GM18870 (cell line): Measurements from ENCODE around the gene FHIP1A.
A peak's percentile ranks its signal among the peaks of the same experiment; 100 is the strongest.

Experiments used
- ATAC-seq: cut with Tn5 transposase; IDR thresholded peaks from one replicate; pipeline ENCODE4 v1.9.1; 2021; ENCODE audit warnings: moderate library complexity; ENCODE audit not compliant: unreplicated experiment

The FHIP1A gene

GRCh38 chr4:151417766-151418376, 8.9 kb downstream of the FHIP1A start:
- no peak for ATAC-seq

GRCh38 chr4:151418385-151418784, 9.4 kb downstream of the FHIP1A start:
- no peak for ATAC-seq

DNA sequence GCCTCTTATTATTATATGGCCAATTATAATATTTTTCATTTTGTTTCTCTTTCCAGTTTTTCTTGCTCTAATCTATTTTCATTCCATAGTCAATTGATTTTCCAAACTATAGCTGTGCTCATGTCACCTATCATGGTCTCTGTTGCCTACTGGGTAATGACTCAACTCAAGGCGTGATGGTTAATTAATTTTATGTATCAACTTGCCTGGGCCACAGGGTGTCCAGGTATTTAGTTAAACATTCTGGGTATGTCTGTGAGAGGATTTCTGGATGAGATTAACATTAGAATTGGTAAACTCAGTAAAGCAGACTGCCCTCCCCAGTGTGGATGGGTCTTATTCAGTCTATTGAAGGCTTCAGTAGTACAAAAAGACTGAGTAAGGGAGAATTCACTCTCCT, 9.9 kb downstream of the FHIP1A start:
- no peak for ATAC-seq

DNA sequence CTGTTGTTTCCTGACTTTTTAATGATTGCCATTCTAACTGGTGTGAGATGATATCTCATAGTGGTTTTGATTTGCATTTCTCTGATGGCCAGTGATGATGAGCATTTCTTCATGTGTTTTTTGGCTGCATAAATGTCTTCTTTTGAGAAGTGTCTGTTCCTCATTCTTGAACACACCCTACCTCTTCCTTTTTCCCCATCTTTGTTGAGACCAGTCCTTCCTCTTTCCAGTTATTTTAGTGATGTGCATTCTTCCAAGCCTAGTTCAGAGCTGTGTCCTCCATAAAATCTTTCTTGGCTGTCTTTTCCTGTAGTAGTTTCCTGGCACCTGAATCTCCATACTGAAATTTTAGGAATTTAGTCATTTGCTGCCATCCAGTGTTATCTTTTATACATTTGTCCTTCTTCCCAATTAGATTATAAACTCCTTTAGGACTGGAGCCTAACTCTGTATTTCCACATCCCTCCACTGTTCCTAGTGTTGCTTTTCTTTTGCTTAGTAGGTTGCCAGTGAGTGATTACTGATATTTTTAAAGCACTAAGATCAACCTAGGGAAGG, 11.4 kb downstream of the FHIP1A start:
- no peak for ATAC-seq

DNA sequence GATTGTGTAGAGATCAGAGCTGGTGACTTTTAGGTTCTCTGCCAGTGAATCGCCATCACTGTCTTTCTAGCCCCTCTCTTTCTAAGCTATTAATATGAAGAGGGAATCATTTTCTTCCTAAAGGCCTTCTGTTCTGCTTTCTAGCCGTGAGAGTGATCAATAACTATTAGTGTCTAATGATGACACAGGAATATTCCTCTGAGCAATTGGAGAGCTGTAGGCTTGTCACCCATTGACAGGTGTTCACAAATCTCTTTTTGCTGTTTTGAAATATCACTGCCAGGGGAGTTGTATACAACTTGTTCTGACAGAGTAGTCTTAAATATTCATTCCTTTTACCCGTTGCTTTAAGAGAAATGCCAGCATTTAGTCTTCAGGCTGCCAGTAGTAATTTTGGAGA, 13.9 kb downstream of the FHIP1A start:
- ATAC-seq = no peak

- no peak for ATAC-seq
Observed at GRCh38 chr4:151426513-151426912, 17.5 kb downstream of the FHIP1A start.

DNA sequence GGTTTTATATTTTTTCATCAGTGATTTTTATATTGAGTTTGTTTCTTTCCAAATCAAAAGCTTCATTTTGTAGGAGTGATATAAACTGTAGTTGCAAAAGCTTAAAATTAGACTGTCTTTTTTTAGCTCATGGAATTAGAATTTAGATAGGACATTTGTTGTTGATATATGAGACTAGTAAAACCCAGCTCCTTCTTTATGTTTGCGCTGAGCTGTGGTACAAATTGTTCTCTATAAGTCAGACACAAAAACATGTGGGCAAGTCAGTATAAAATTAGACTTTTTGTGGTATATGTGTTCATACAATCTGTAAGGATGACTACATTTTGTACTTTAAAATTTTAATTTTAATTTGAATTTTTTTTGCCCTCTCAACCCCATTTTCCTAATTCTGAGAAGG, 18.3 kb downstream of the FHIP1A start:
- ATAC-seq = no peak

DNA sequence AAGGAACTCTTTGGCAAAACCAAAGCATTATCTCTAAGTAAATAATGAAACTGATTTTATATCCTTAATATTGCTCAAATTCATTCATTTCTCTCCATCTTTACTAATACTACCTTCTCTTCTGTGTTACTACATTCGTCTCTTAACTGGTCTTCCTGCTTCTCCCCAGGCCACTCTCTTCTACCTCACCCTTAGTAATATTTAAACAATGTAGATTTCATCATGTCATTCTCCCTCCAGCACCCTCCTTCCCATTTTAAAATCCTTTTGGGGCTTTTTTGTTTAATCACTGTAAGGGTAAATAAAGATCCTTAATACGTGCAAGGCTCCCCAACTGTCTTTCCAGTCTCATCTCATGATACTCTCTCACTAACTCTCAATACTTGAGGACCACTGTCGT, 19.4 kb downstream of the FHIP1A start:
- ATAC-seq = no peak

- ATAC-seq = peak; percentile 94
Observed at GRCh38 chr4:151429957-151430570, 21.1 kb downstream of the FHIP1A start.

DNA sequence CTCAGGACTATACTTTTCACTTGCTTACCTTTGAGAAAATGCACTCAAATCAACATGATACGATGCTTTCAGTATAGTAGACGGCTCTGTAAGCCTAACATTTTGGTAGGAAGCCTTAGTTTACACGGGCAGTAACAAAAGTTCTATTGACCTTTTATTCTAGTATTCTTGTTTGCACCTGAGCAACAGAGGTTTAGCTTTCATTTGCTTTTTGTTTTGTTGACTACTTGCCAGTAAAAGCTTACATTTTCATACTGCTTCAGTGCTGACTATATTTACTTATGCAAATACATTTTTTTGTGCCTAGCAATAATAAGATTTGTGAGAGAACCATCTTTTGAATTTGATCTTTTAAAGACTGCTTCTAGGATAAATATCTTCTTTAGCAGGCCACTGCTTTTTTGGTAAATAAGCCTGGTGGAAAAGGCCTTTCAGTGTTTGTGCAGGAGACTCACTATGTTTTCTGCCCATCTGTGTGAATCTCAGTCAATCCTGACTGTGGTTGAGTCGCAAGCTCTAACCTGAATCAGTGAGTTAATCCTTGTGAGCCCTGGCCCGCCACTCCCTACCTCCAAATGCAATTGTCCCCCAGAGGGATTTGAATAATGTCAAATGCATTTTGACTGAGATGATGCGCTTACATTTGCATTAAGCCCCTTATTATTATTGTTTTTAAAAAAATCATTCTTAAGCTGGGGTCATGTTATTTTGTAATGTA, 21.9 kb downstream of the FHIP1A start:
- ATAC-seq = no peak

- ATAC-seq = no peak
Observed at GRCh38 chr4:151431728-151432127, 22.8 kb downstream of the FHIP1A start.

GRCh38 chr4:151432654-151433053, 23.7 kb downstream of the FHIP1A start:
- no peak for ATAC-seq

DNA sequence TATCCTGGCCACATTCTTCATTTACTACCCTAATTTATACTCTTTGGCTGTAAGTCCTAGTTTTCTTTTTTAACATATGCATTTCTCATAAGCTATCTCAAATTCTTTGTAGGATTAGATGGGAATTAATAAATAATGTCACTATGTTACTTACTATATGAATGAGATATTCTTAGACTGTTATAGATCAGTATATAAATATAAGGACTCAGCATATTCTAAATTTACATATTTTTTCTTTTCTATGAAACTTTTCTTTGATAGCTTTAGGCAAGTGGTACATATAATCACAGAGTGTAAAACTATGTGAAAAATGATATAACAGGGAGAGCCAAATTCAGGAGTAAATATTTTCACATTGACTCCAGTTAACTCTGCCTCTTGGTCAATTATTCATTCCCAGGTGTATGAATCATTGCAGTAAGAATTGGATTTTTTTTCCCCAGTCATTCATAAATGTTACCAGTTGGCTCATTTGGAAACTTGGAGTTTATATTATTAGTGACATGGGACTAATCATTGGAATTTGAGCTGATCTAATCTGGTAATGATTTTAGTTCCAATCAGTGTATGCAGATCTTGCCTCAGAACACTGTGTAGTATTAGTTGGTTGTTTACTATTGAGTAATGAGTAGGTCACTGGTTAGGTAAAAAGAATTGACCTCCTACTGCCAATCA, 25.3 kb downstream of the FHIP1A start:
- no peak for ATAC-seq

- no peak for ATAC-seq
Observed at GRCh38 chr4:151436093-151436518, 27.1 kb downstream of the FHIP1A start.

- no peak for ATAC-seq
Observed at GRCh38 chr4:151437505-151437904, 28.5 kb downstream of the FHIP1A start.

DNA sequence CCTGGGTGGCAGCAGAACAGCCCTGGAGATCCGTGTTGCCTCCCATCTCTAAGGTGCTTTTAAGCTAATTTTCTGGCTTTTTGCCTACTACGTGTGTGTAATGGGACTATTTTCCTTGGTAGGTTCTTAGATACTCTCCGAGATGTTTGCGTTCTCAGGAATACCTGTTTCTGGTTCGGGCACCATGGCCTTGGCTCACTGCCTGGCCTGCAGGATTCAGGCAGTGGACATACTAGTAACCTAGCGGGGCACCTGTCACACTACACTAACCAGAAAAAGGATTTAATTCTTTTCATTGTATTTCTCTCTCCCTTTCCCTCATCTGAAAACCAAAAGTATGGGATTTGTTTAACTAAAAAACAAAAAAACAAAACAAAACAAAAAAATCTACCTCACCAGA, 29.2 kb downstream of the FHIP1A start:
- no peak for ATAC-seq

DNA sequence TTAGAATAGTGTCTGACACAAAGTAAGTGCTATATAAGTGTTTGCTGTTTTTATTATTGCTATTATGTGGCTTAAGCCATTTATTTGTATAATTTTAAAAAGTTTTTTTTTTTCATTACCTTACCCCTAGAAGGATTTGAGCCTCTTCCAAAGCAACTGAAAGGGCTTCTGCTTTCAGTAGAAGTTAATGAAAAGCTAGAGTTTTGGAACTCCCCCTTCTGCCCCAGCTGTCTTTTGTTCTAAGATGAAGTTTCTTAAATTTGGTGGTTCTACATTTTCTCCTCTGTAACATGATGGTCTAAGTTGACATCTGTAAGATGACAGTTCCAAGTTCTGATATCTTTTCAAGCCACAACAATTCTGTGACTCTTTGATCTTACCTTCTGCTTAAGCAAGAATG, 30.3 kb downstream of the FHIP1A start:
- no peak for ATAC-seq

- ATAC-seq = no peak
Observed at GRCh38 chr4:151442002-151442401, 33.0 kb downstream of the FHIP1A start.

- no peak for ATAC-seq
Observed at GRCh38 chr4:151443247-151443646, 34.3 kb downstream of the FHIP1A start.

DNA sequence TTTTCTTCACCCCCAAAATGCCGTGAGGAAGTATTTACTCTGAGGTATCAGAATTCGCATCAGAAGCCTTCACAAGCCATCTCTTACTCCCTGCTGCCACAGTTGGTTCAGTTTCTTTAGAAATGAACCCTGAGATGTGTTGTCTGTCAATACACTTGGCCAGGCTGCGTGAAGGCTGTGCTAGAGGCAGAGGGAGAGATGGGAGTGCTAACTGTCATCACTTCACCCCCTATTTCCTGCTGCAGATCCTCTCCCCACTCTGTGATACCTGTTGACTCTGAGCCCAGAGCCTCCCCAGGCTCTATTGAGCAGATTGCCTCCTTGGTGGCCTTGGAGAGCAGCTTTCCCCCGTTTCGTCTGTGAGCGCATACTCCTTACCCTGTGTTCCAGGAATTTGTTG, 34.8 kb downstream of the FHIP1A start:
- no peak for ATAC-seq

DNA sequence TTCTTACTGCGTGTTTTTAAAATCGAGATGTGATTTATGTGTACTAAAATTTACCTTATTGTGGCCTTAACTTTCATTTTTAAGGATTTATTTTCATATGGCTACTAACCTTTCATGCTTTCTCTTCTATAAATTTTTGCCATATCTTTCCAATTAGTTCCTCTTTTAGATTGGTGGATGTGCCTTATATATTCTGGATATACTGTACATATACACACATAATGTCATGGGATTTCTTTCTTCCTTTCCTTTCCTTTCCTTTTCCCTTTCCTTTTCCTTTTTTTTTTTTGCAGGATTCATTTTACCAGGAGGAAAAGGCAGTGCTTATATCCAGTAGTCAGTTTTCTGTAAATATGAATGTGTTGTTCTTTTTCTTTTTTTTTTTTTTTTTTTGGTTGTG, 37.2 kb downstream of the FHIP1A start:
- no peak for ATAC-seq

GRCh38 chr4:151454513-151454912, 45.5 kb downstream of the FHIP1A start:
- ATAC-seq = no peak
